B cell (primary cell): ENCODE results near the gene TMEM168. TPM values are rescaled to one million over a fixed set of nuclear protein-coding genes. Genes with fewer than 3 reads are reported as not detected.
A peak's percentile ranks its signal among the peaks of the same experiment; 100 is the strongest.

Experiments
- ATAC-seq: fragments of 200-7000 bp; cut with Tn5 transposase; one replicate; pipeline ENCODE4 v1.10.0; 2021; ENCODE audit warnings: low read depth, mild to moderate bottlenecking, moderate number of reproducible peaks, moderate library complexity
- CTCF ChIA-PET: fragments of 350-600 bp; sonication (Branson Sonifier 250); formaldehyde crosslinking; loops from one replicate; lab custom pipeline; 2021; ENCODE audit warnings: antibody characterized with exemption, inconsistent platforms; lab: Charles Lee
- POLR2A ChIA-PET: fragments of 350-600 bp; sonication (Branson Sonifier 250); formaldehyde crosslinking; loops from one replicate; lab custom pipeline; 2021; ENCODE audit warnings: antibody characterized with exemption; lab: Charles Lee
- DNase-seq: peaks from one replicate; pipeline ENCODE4 v3.0.0; 2013
- H2AFZ ChIP-seq: 2 replicates; pipeline ENCODE4 v1.6.1; 2012; ENCODE audit warnings: mild to moderate bottlenecking, low read depth, low read length; ENCODE audit not compliant: insufficient read depth, poor library complexity, severe bottlenecking
- H3K27ac ChIP-seq, 2 donors: 1 replicate in 1 of 2; 2 replicates in 1 of 2; pipeline ENCODE4 v1.5.1; 2012 to 2013; ENCODE audit warnings: low read length in 2 of 2, mild to moderate bottlenecking in 2 of 2, moderate library complexity in 1 of 2
- H3K27me3 ChIP-seq, 4 experiments: fragments of 200-600 bp in 1 of 4; sonication (generic) in 1 of 4; replicated peaks in 1 of 4; 1 replicate in 2 of 4; 2 replicates in 2 of 4; pipeline versions ENCODE4 v1.6.1 to v1.7.0; 2013 to 2016; ENCODE audit warnings: low read length in 3 of 4, mild to moderate bottlenecking in 2 of 4, mixed read lengths in 1 of 4, moderate library complexity in 1 of 4; ENCODE audit not compliant: insufficient read depth in 4 of 4, control insufficient read depth in 3 of 4; ENCODE audit errors: control extremely low read depth in 1 of 4
- H3K36me3 ChIP-seq, 2 experiments: replicated peaks in 1 of 2; 1 replicate in 1 of 2; 2 replicates in 1 of 2; pipeline versions ENCODE4 v1.6.1 to v1.7.1; 2013; ENCODE audit warnings: low read length in 1 of 2; ENCODE audit not compliant: insufficient read depth in 2 of 2, control insufficient read depth in 1 of 2; ENCODE audit errors: control extremely low read depth in 1 of 2, extremely low read depth in 1 of 2
- H3K4me1 ChIP-seq, 2 donors: fragments of 200-600 bp in 1 of 2; sonication (generic) in 1 of 2; 1 replicate in 1 of 2; 2 replicates in 1 of 2; pipeline versions ENCODE4 v1.5.1 to v1.6.1; 2013 to 2017; ENCODE audit warnings: low read length in 2 of 2; ENCODE audit not compliant: control insufficient read depth in 2 of 2, insufficient read depth in 2 of 2
- H3K4me2 ChIP-seq: replicated peaks from 2 replicates; pipeline ENCODE3; 2012; ENCODE audit warnings: mild to moderate bottlenecking, low read depth, low read length; ENCODE audit not compliant: poor library complexity, severe bottlenecking
- H3K4me3 ChIP-seq, 5 experiments: fragments of 200-600 bp in 1 of 5; sonication (generic) in 1 of 5; 1 replicate in 3 of 5; 2 replicates in 2 of 5; pipeline versions ENCODE4 v1.5.1 to v1.7.0; 2011 to 2016; ENCODE audit warnings: low read length in 4 of 5, mild to moderate bottlenecking in 4 of 5, low read depth in 2 of 5, control low read depth in 1 of 5, moderate library complexity in 1 of 5; ENCODE audit not compliant: insufficient read depth in 1 of 5; ENCODE audit errors: control extremely low read depth in 1 of 5, extremely low read depth in 1 of 5
- H3K79me2 ChIP-seq: fragments of 200-600 bp; sonication (generic); one replicate; pipeline ENCODE4 v1.6.0; 2016; ENCODE audit warnings: low read length; ENCODE audit not compliant: control insufficient read depth, insufficient read depth
- H3K9ac ChIP-seq: fragments of 200-600 bp; sonication (generic); 2 replicates; pipeline ENCODE4 v1.6.1; 2017; ENCODE audit warnings: mild to moderate bottlenecking, low read length, moderate library complexity
- H3K9me3 ChIP-seq, 3 donors: one replicate each; pipeline versions ENCODE4 v1.6.1 to v1.7.1; 2013; ENCODE audit warnings: low read length in 2 of 3; ENCODE audit not compliant: control insufficient read depth in 2 of 3, insufficient read depth in 1 of 3; ENCODE audit errors: control extremely low read depth in 1 of 3
- H4K20me1 ChIP-seq: 2 replicates; pipeline ENCODE4 v1.6.0; 2012; ENCODE audit warnings: mild to moderate bottlenecking, low read length; ENCODE audit not compliant: insufficient read depth, control insufficient read depth, poor library complexity, severe bottlenecking
- H3K27ac Mint-ChIP-seq: one replicate; pipeline ENCODE4 v1.8.0; 2021; ENCODE audit warnings: mixed read lengths
- H3K27me3 Mint-ChIP-seq: one replicate; pipeline ENCODE4 v1.8.0; 2021; ENCODE audit warnings: mixed read lengths
- H3K4me1 Mint-ChIP-seq: one replicate; pipeline ENCODE4 v1.8.0; 2021; ENCODE audit warnings: mixed read lengths
- H3K4me3 Mint-ChIP-seq: one replicate; pipeline ENCODE4 v1.8.0; 2021; ENCODE audit warnings: mixed read lengths
- H3K9me3 Mint-ChIP-seq: one replicate; pipeline ENCODE4 v1.8.0; 2022; ENCODE audit warnings: mixed read lengths; ENCODE audit not compliant: insufficient read depth
- EZH2 ChIP-seq: IDR thresholded peaks from 2 replicates; pipeline ENCODE4 v1.6.1; 2012; ENCODE audit warnings: borderline replicate concordance, low read depth, mild to moderate bottlenecking, moderate library complexity, low read length; ENCODE audit not compliant: insufficient read depth, poor library complexity, severe bottlenecking
- WGBS: methylation state at CpG from one replicate; pipeline ENCODE4 v1.1.5; 2013; ENCODE audit warnings: missing lambda C conversion rate; ENCODE audit not compliant: insufficient coverage; 5-methylcytosine and 5-hydroxymethylcytosine counted together
- intact Hi-C: fragments of 100-400 bp; cut with micrococcal nuclease; formaldehyde crosslinking; loops from one replicate; pipeline ENCODE4 v1.10.0; 2022
- polyA plus RNA-seq: library from polyadenylated mRNA; depleted of rRNA; stranded (reverse); fragments of >200 nt; gene quantifications from 2 replicates; pipeline ENCODE4 v1.2.3, GENCODE V29; 2012
- total RNA-seq, 2 donors: library from RNA; stranded (reverse); fragments of 120-200 nt in 1 of 2; gene quantifications; 1 replicate in 1 of 2; 2 replicates in 1 of 2; pipeline versions ENCODE4 v1.2.3 to v1.2.4, GENCODE V29; 2013 to 2022
- TF ChIP-seq, protein P1 (sequence below): fragments of 200-600 bp; IDR thresholded peaks from one replicate; pipeline ENCODE4 v1.8.0; 2022; ENCODE audit warnings: antibody characterized with exemption, mild to moderate bottlenecking

The TMEM168 gene
- total and polyA plus RNA-seq, 2 donors (not counting 1 experiment from before 2014, with no cell fraction given), result 12.7 to 31.8 TPM

DNA sequence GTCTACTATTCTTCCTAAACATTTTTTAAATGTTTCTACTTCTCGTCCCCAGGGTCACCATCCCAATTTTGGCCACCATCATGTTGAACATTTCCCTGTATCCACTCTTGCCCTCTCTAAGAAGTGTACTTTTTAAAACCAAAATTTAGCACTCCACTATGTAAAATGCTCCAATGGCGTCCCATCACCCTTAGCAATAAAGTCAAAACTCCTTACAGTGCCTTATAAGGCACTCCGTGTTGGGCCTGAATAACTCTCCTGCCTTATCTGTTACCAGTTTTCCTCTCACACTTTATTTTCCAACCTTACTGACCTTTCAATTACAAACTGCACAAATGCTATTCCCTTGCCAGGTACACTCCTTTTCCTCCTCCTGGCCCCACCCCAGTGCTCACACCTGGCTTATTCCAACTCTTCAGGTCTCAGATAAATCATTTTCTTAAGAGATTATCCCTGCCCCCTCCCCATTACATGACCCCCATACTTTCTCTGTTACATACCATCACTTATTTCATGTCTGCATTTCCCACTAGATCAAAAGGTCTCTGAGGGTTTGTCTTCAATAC is 1.3 kb downstream of the TMEM168 start:
- no peak overlapping the region for H3K27ac ChIP-seq
- no peak for DNase-seq
- H3K9me3 Mint-ChIP-seq, result no peaks in the 10 kb centered on the region
- peaks cover 1 to 3% of the 10 kb centered on the region in 2 experiments for H3K36me3 ChIP-seq
- H4K20me1 ChIP-seq, result no peaks in the 10 kb centered on the region
- TF ChIP-seq, protein P1, sequence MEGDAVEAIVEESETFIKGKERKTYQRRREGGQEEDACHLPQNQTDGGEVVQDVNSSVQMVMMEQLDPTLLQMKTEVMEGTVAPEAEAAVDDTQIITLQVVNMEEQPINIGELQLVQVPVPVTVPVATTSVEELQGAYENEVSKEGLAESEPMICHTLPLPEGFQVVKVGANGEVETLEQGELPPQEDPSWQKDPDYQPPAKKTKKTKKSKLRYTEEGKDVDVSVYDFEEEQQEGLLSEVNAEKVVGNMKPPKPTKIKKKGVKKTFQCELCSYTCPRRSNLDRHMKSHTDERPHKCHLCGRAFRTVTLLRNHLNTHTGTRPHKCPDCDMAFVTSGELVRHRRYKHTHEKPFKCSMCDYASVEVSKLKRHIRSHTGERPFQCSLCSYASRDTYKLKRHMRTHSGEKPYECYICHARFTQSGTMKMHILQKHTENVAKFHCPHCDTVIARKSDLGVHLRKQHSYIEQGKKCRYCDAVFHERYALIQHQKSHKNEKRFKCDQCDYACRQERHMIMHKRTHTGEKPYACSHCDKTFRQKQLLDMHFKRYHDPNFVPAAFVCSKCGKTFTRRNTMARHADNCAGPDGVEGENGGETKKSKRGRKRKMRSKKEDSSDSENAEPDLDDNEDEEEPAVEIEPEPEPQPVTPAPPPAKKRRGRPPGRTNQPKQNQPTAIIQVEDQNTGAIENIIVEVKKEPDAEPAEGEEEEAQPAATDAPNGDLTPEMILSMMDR, result no peak
- no peak for TF ChIP-seq EZH2
- 98% methylated on average over 3 of the region's 3 CpGs for WGBS
- no peaks in the 10 kb centered on the region for H3K27me3 Mint-ChIP-seq
- peak overlapping the region; percentile 83 to 96 (median 90) for H3K4me3 ChIP-seq
- POLR2A ChIA-PET, result interaction anchor here (0.8 kb wide), 1 partner anchor 1228 kb away, joined by 3 read pairs; no protein-coding TSS in a partner anchor
- peak overlapping the region; percentile 92 for H3K4me3 Mint-ChIP-seq
- H3K27ac Mint-ChIP-seq, result peak overlapping the region; percentile 53
- H3K4me1 Mint-ChIP-seq, result peaks cover 43% of the 10 kb centered on the region
- peaks cover 16 to 23% of the 10 kb centered on the region in 2 donors for H3K4me1 ChIP-seq
- ATAC-seq, result no peak
- CTCF ChIA-PET, result no interaction called here
- no peaks in the 10 kb centered on the region for H3K27me3 ChIP-seq
- intact Hi-C loops, result no loop called here
- peak overlapping the region; percentile 96 for H3K4me2 ChIP-seq
- no peaks in the 10 kb centered on the region for H3K9me3 ChIP-seq
- H3K9ac ChIP-seq, result peak overlapping the region; percentile 77
- peaks cover 25% of the 10 kb centered on the region for H3K79me2 ChIP-seq
- H2AFZ ChIP-seq, result peak overlapping the region; percentile 99

DNA sequence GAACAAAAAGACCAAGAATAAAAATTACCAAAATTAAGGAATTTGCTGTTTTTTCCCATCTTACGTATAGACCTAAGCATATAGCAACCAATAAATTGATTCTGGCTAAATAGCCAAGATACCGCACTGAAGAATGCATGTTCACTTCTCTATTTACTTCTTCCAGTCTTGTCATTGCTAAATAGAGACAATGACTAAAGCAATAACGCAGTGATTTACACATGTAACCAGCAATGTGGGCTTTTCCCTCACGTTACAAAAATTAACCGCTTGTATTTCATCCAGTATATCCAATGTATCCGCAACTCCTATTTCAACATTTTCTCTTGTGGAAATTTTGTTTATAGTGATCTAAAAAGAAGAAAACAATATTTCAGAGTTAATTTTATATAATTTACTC is 5.6 kb downstream of the TMEM168 start:
- peaks cover 10 to 15% of the 10 kb centered on the region in 2 experiments for H3K36me3 ChIP-seq
- no peak overlapping the region for H2AFZ ChIP-seq
- 100% methylated on average over 1 of the region's 6 CpGs for WGBS
- no peaks in the 10 kb centered on the region for H3K9me3 ChIP-seq
- POLR2A ChIA-PET, result no interaction called here
- Mint-ChIP-seq H3K27ac (no peak overlapping the region), H3K4me1 (peaks cover 35% of the 10 kb centered on the region), H3K4me3 (no peak overlapping the region), H3K9me3 (no peaks in the 10 kb centered on the region), H3K27me3 (no peaks in the 10 kb centered on the region)
- DNase-seq (no peak), ATAC-seq (no peak)
- CTCF ChIA-PET, result no interaction called here
- H3K4me3 ChIP-seq, result no peak overlapping the region
- H3K27ac ChIP-seq, result no peak overlapping the region
- peaks cover 11 to 12% of the 10 kb centered on the region in 2 donors for H3K4me1 ChIP-seq
- H4K20me1 ChIP-seq, result peaks cover 18% of the 10 kb centered on the region
- peaks cover 43% of the 10 kb centered on the region for H3K79me2 ChIP-seq
- H3K4me2 ChIP-seq, result no peak overlapping the region
- no peak for TF ChIP-seq EZH2
- TF ChIP-seq, protein P1, result no peak
- no peaks in the 10 kb centered on the region for H3K27me3 ChIP-seq
- intact Hi-C loops, result no loop called here
- no peak overlapping the region for H3K9ac ChIP-seq
